ENCODE results near the gene HFE. TPM values are rescaled to one million over a fixed set of nuclear protein-coding genes. Genes with fewer than 3 reads are reported as not detected.

HFE gene
- total and polyA plus RNA-seq, 2 of the 13 experiments (the other 11 are each of a cell fraction or from before 2014, with no cell fraction given) = 3.7 to 6.3 TPM

DNA sequence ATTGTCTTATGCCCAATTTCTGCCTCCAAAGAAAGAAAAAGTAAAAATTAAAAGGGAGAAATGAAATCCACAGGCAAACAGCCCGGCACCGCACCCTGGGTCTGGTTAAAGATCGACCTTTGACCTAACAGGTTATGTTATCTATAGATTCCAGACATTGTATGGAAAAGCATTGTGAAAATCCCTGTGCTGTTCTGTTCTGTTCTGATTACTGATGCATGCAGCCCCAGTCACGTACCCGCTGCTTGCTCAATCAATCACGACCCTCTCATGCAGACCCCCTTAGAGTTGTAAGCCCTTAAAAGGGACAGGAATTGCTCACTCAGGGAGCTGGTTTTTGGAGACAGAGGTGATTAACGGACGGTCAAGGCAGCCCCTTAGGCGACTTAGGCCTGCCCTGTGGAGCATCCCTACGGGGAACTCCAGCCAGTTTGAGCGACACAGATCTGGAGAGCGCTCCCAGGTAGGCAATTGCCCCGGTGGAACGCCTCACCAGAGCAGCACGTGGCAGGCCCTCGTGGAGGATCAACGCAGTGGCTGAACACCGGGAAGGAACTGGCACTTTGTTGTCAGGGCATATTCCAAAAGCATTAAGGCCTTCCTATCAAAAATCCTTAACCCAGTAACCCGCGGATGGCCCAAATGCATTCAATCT lies 12.0 kb upstream of the HFE start:
- ChIA-PET CTCF (ENCODE audit: low intra/inter-chr PET ratio, low total read pairs) (no interaction called here), POLR2A (no interaction called here)
- in situ Hi-C loops (cut with HindIII; ENCODE audit: extremely low pct_ligation_motif_present, low pct_unique_long_range_greater_than_20kb) (no loop called here), intact Hi-C loops (cut with micrococcal nuclease; ENCODE audit: unreplicated experiment) (no loop called here)
- Histone ChIP-seq H2AFZ (ENCODE audit: low read length) (peak overlapping the region; percentile 66), H3K4me1 (ENCODE audit: insufficient read depth, low read length) (peaks cover 51% of the 10 kb centered on the region), H3K27me3 (ENCODE audit: control insufficient read depth in 1 of 2, insufficient read depth in 2 of 2, low read length in 2 of 2) (no peaks in the 10 kb centered on the region), H3K4me2 (ENCODE audit: low read depth, low read length) (peak overlapping the region; percentile 53), H3K79me2 (ENCODE audit: insufficient read depth, low read length) (no peaks in the 10 kb centered on the region), H3K4me3 (replicated peaks in 1 of 3; ENCODE audit: insufficient read depth in 1 of 3, low read depth in 2 of 3, low read length in 3 of 3) (no peak overlapping the region; a peak in 1 of 6 replicates), H3K36me3 (replicated peaks in 1 of 2; ENCODE audit: control insufficient read depth in 1 of 2, insufficient read depth in 2 of 2, low read length in 2 of 2) (no peaks in the 10 kb centered on the region), H3K9ac (ENCODE audit: insufficient read depth, low read depth, low read length) (no peak overlapping the region), H3K9me3 (ENCODE audit: low read length) (no peaks in the 10 kb centered on the region), H4K20me1 (ENCODE audit: insufficient read depth, low read length) (no peaks in the 10 kb centered on the region), H3K27ac (ENCODE audit: extremely low read length, insufficient read depth, low read length) (no peak overlapping the region)
- DNase-seq (ENCODE audit: low spot score) = peak; percentile 28
- BruUV-seq (replicated peaks) = no TSS peak
- FAIRE-seq = no peak
- 42% methylated on average over 13 of the region's 20 CpGs for WGBS (ENCODE audit: low lambda C conversion rate)
- peak; percentile 60 for ATAC-seq
- peak; percentile 35; the same call in 1 of the 2 replicates for TF ChIP-seq ZFP91 (CRISPR knock-in tag; IDR thresholded peaks at IDR 0.05; ENCODE audit: borderline replicate concordance)
- TF ChIP-seq ZBTB20 (CRISPR knock-in tag; IDR thresholded peaks at IDR 0.05; ENCODE audit: borderline replicate concordance, low read depth) = peak; percentile 91; the same call in 1 of the 2 replicates
- TF ChIP-seq ZBTB38 (CRISPR knock-in tag; IDR thresholded peaks at IDR 0.05) = peak; percentile 68; the same call in 1 of the 2 replicates
- TF ChIP-seq ZNF687 (CRISPR knock-in tag; IDR thresholded peaks at IDR 0.05) = peak; percentile 62
- no peak for TF ChIP-seq POLR2G (IDR thresholded peaks at IDR 0.05; ENCODE audit: low read depth, low read length)
- TF ChIP-seq SRSF1 (optimal IDR thresholded peaks at IDR 0.05; ENCODE audit: low read depth, low read length) = no peak
- TF ChIP-seq PPARG (CRISPR knock-in tag; conservative IDR thresholded peaks at IDR 0.05) = peak; percentile 38; the same call in 1 of the 2 replicates
- TF ChIP-seq SOX6 (IDR thresholded peaks at IDR 0.05) = no peak
- TF ChIP-seq SOX6 (CRISPR knock-in tag; IDR thresholded peaks at IDR 0.05) = peak; percentile 49
- peak; percentile 86; the same call in 1 of the 2 replicates for TF ChIP-seq ZBTB7B (CRISPR knock-in tag; IDR thresholded peaks at IDR 0.05)
- TF ChIP-seq ARID5B (CRISPR knock-in tag; IDR thresholded peaks at IDR 0.05) = peak; percentile 13; the same call in 1 of the 2 replicates
- TF ChIP-seq SOX5 (CRISPR knock-in tag; IDR thresholded peaks at IDR 0.05; ENCODE audit: borderline replicate concordance) = peak; percentile 9; the same call in 1 of the 2 replicates
- no peak for TF ChIP-seq SUZ12 (IDR thresholded peaks at IDR 0.05; ENCODE audit: low read depth, low read length)
- no peak for TF ChIP-seq YEATS4 (CRISPR knock-in tag; IDR thresholded peaks at IDR 0.05; ENCODE audit: borderline replicate concordance)
